ENCODE data around the gene KRTAP2-1. TPM values are rescaled to one million over a fixed set of nuclear protein-coding genes. Genes with fewer than 3 reads are reported as not detected.
"Not testable (repeated sequence)": the region's sequence is repeated elsewhere in the genome, so short reads cannot be mapped to it uniquely, and the experiment has no call there.

The KRTAP2-1 gene
- total RNA-seq, 1 donor from 2014 or later, result not detected

DNA sequence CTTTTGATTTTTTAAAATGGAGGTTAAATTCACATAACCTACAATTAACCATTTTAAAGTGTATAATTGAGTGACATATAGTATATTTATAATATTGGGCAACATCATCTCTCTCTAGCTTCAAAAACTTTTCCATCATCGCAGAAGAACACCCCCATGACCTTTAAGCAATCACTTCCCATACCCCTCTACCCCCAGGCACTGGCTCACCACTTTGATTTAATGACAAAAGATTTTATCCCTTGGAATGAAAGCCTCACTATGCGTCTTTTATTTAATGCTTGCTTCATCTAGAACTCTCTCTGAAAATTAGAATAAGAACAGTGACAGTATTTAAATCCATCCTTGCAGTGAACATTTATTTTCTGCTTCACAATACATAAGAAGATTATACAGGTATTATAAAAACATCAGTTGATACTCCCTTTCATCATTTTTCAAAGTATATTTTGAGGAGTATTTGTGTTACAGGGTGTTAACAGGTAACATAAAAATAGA, 9.2 kb downstream of the KRTAP2-1 start:
- no peak for DNase-seq (ENCODE audit: extremely low spot score, unreplicated experiment)
- H3K4me1 Mint-ChIP-seq (ENCODE audit: unreplicated experiment), result no peaks in the 10 kb centered on the region
- H3K36me3 Mint-ChIP-seq (ENCODE audit: unreplicated experiment), result no peaks in the 10 kb centered on the region
- H3K27me3 Mint-ChIP-seq (ENCODE audit: unreplicated experiment), result no peaks in the 10 kb centered on the region
- no peak overlapping the region for H3K4me3 Mint-ChIP-seq (ENCODE audit: unreplicated experiment)
- H3K27ac Mint-ChIP-seq (ENCODE audit: unreplicated experiment), result no peak overlapping the region
- TF ChIP-seq, protein P1, sequence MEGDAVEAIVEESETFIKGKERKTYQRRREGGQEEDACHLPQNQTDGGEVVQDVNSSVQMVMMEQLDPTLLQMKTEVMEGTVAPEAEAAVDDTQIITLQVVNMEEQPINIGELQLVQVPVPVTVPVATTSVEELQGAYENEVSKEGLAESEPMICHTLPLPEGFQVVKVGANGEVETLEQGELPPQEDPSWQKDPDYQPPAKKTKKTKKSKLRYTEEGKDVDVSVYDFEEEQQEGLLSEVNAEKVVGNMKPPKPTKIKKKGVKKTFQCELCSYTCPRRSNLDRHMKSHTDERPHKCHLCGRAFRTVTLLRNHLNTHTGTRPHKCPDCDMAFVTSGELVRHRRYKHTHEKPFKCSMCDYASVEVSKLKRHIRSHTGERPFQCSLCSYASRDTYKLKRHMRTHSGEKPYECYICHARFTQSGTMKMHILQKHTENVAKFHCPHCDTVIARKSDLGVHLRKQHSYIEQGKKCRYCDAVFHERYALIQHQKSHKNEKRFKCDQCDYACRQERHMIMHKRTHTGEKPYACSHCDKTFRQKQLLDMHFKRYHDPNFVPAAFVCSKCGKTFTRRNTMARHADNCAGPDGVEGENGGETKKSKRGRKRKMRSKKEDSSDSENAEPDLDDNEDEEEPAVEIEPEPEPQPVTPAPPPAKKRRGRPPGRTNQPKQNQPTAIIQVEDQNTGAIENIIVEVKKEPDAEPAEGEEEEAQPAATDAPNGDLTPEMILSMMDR (IDR thresholded peaks at IDR 0.05), result no peak
- peaks cover 6% of the 10 kb centered on the region for H3K9me3 Mint-ChIP-seq (ENCODE audit: unreplicated experiment)

DNA sequence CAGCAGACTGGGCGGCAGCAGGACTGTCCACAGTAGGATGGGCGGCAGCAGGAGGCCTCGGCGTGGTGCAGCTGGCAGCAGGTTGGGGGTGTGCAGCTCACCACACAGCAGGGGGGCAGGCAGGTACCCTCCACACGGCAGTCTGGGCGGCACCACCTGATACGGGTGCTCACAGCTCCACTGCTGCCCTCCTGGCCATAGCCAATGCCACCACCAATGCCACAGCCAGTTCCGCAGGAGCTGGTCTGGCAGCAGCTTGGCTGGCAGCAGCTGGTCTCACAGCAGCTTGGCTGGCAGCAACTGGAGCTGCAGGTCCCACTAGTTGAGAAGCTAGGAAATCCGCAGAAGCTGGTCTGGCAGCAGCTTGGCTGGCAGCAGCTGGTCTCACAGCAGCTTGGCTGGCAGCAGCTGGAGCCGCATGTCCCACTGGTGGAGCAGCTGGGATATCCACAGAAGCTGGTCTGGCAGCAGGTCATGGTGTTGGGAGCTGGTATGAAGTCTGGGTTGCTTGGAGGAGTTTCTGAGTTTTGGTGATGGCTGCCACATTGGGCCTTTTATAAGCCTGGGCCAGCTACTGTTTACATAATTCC, 12.7 kb downstream of the KRTAP2-1 start, which contains the start of gene KRTAP1-3:
TSS of gene KRTAP1-3 (minus strand) at position 529 of the 590 bp plus-strand sequence. CDS start at position 476, 53 bp downstream.
- H3K27ac Mint-ChIP-seq (ENCODE audit: unreplicated experiment); DNase-seq (ENCODE audit: extremely low spot score, unreplicated experiment); H3K27me3 Mint-ChIP-seq (ENCODE audit: unreplicated experiment); H3K4me1 Mint-ChIP-seq (ENCODE audit: unreplicated experiment); H3K36me3 Mint-ChIP-seq (ENCODE audit: unreplicated experiment); H3K4me3 Mint-ChIP-seq (ENCODE audit: unreplicated experiment); H3K9me3 Mint-ChIP-seq (ENCODE audit: unreplicated experiment): not testable (repeated sequence)

DNA sequence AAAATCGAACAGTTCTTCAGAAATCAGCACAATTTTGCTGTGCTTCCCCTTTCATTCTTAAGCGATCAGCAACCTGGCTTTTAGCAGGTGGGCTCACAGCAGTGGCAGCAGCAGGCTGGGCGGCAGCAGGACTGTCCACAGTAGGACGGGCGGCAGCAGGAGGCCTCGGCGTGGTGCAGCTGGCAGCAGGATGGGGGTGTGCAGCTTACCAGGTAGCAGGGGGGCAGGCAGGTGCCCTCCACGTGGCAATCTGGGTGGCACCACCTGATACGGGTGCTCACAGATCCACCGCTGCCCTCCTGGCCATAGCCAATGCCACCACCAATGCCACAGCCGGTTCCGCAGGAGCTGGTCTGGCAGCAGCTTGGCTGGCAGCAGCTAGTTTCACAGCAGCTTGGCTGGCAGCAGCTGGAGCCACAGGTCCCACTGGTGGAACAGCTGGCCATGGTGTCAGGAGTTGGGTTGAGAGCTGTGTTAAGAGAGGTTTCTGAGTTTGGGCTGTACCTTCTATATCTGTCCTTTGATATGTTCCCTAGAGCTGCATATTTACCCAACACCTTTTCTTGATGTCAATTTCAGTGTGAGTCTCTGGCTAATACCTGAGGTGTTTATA, 17.4 kb downstream of the KRTAP2-1 start, which contains the start of gene KRTAP1-4:
TSS of gene KRTAP1-4 (minus strand) at position 563 of the 613 bp plus-strand sequence. CDS start at position 446, 117 bp downstream.
- no peak for DNase-seq (ENCODE audit: extremely low spot score, unreplicated experiment)
- no peaks in the 10 kb centered on the region for H3K9me3 Mint-ChIP-seq (ENCODE audit: unreplicated experiment)
- TF ChIP-seq, protein P1 (IDR thresholded peaks at IDR 0.05), result no peak
- H3K4me3 Mint-ChIP-seq (ENCODE audit: unreplicated experiment), result no peak within 1 kb of the TSS
- no peak within 1 kb of the TSS for H3K27ac Mint-ChIP-seq (ENCODE audit: unreplicated experiment)
- peaks cover 5% of the 10 kb centered on the region for H3K4me1 Mint-ChIP-seq (ENCODE audit: unreplicated experiment)
- no peaks in the 10 kb centered on the region for H3K27me3 Mint-ChIP-seq (ENCODE audit: unreplicated experiment)
- H3K36me3 Mint-ChIP-seq (ENCODE audit: unreplicated experiment), result no peaks in the 10 kb centered on the region

DNA sequence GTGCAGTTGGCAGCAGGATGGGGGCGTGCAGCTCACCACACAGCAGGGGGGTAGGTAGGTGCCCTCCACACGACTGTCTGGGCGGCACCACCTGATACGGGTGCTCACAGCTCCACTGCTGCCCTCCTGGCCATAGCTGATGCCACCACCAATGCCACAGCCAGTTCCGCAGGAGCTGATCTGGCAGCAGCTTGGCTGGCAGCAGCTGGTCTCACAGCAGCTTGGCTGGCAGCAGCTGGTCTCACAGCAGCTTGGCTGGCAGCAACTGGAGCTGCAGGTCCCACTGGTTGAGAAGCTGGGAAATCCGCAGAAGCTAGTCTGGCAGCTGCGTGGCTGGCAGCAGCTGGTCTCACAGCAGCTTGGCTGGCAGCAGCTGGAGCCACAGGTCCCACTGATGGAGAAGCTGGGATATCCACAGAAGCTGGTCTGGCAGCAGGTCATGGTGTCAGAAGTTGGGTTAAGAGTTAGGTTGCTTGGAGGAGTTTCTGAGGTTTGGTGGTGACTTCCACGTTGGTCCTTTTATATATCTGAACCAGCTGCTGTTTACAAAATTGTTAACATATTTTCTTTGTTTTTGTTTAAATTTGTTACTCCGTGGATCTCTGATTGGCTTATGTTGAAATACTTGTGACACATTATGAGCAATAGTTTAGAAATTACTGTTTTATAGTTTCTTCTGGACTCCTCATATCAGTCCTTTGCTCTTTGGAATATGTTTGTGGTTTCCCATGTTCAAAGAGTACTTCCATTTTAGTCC, 20.2 kb downstream of the KRTAP2-1 start, which contains the start of gene KRTAP1-5:
TSS of gene KRTAP1-5 (minus strand) at position 494 of the 757 bp plus-strand sequence. CDS start at position 441, 53 bp downstream.
- DNase-seq (ENCODE audit: extremely low spot score, unreplicated experiment), result no peak
- Mint-ChIP-seq H3K27me3 (ENCODE audit: unreplicated experiment) (no peaks in the 10 kb centered on the region), H3K36me3 (ENCODE audit: unreplicated experiment) (no peaks in the 10 kb centered on the region), H3K4me3 (ENCODE audit: unreplicated experiment) (no peak within 1 kb of the TSS), H3K27ac (ENCODE audit: unreplicated experiment) (no peak within 1 kb of the TSS), H3K9me3 (ENCODE audit: unreplicated experiment) (no peaks in the 10 kb centered on the region), H3K4me1 (ENCODE audit: unreplicated experiment) (peaks cover 5% of the 10 kb centered on the region)
- TF ChIP-seq, protein P1 (IDR thresholded peaks at IDR 0.05), result no peak

DNA sequence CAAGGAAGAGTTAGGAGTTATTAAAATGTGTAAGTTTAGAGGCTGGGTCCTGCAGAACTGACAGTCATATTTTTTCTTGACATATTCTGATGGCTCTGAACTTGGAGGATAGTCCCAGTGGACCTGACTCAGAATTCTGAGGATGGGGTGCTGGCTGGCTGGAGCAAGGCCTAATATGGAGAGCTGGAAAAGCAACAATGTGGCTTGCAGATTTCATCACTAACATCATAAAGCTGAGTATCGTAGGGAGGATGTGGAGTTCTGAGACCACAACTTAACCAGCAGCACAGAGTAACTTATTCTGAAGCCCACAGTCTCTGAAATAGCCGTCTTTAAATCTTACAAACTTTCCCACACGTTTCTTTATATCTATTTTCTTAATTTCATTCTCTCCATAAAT, 22.4 kb downstream of the KRTAP2-1 start:
- Mint-ChIP-seq H3K36me3 (ENCODE audit: unreplicated experiment) (no peaks in the 10 kb centered on the region), H3K4me3 (ENCODE audit: unreplicated experiment) (no peak overlapping the region), H3K27me3 (ENCODE audit: unreplicated experiment) (no peaks in the 10 kb centered on the region), H3K9me3 (ENCODE audit: unreplicated experiment) (peaks cover 6% of the 10 kb centered on the region), H3K4me1 (ENCODE audit: unreplicated experiment) (peaks cover 8% of the 10 kb centered on the region), H3K27ac (ENCODE audit: unreplicated experiment) (no peak overlapping the region)
- DNase-seq (ENCODE audit: extremely low spot score, unreplicated experiment), result no peak
- TF ChIP-seq, protein P1 (IDR thresholded peaks at IDR 0.05), result no peak

All from osteocyte (in vitro differentiated cells).